Prostate gland (tissue), 2 donors: ENCODE data around the gene PALLD. TPM values are rescaled to one million over a fixed set of nuclear protein-coding genes. Genes with fewer than 3 reads are reported as not detected.
"Not testable (repeated sequence)": the region's sequence is repeated elsewhere in the genome, so short reads cannot be mapped to it uniquely, and the experiment has no call there.

Source experiments
- DNase-seq: peaks from one replicate; pipeline ENCODE4 v3.0.0-alpha.2; 2019; ENCODE audit warnings: low spot score
- H3K27ac ChIP-seq, 2 donors: fragments of 200-600 bp; sonication (generic); 2 replicates each; pipeline ENCODE4 v1.5.1; 2017 to 2019
- H3K27me3 ChIP-seq: fragments of 200-600 bp; sonication (generic); replicated peaks from 2 replicates; pipeline ENCODE4 v1.5.1; 2019; ENCODE audit not compliant: insufficient read depth
- H3K36me3 ChIP-seq, 2 donors: fragments of 200-600 bp; sonication (generic); 1 replicate in 1 of 2; 2 replicates in 1 of 2; pipeline versions ENCODE4 v1.5.1 to v1.8.1; 2017 to 2019
- H3K4me1 ChIP-seq: fragments of 200-600 bp; sonication (generic); replicated peaks from 2 replicates; pipeline ENCODE4 v1.5.1; 2019
- H3K4me3 ChIP-seq, 2 donors: fragments of 200-600 bp; sonication (generic); 2 replicates each; pipeline ENCODE4 v1.5.1; 2017 to 2019
- H3K9me3 ChIP-seq: fragments of 200-600 bp; sonication (generic); 2 replicates; pipeline ENCODE4 v1.5.1; 2017
- POLR2A ChIP-seq: fragments of 450-650 bp; IDR thresholded peaks from one replicate; pipeline ENCODE4 v1.6.1; 2016; ENCODE audit warnings: antibody characterized with exemption, mild to moderate bottlenecking
- POLR2AphosphoS5 ChIP-seq: sonication (generic); formaldehyde crosslinking; IDR thresholded peaks from one replicate; pipeline ENCODE4 v1.6.1; 2017; ENCODE audit warnings: antibody characterized with exemption
- WGBS: methylation state at CpG from one replicate; pipeline ENCODE4 v1.1.5; 2018; 5-methylcytosine and 5-hydroxymethylcytosine counted together
- intact Hi-C: fragments of 100-400 bp; cut with DNase I; formaldehyde crosslinking; loops from one replicate; pipeline ENCODE4 v1.14.2; 2022
- total RNA-seq, 2 donors: library from RNA; depleted of rRNA; stranded (reverse); fragments of >200 nt; gene quantifications; one replicate each; pipeline ENCODE4 v1.1.0, GENCODE V29; 2016
- TF ChIP-seq, protein P1 (sequence below), 4 experiments: fragments of 200-600 bp in 2 of 4; fragments of 450-650 bp in 2 of 4; sonication (generic) in 2 of 4; IDR thresholded peaks; 1 replicate in 3 of 4; 2 replicates in 1 of 4; pipeline ENCODE4 v1.5.1; 2016 to 2019; ENCODE audit warnings: antibody characterized with exemption in 4 of 4, mild to moderate bottlenecking in 2 of 4, moderate library complexity in 2 of 4

PALLD gene
- total RNA-seq, 2 donors from 2014 or later, result 252 TPM

DNA sequence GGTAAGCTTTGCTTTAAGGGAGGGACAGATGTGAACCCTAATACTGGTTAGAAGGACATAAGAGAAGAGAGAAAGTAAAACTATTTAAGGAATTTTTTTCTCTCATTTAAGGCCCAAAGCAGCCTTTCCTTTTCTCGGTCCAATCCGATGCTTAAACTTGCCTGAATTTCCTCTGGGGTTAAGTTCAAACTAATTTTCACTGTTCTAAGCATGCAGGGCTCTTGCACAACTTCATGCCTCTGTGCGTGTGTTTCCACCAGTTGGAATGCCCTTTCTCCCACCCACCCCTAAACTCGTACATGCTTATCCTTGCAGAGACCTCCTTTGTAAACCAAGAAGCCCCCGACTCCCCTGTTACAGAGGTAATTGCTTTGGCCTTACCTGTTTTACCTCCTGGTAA lies 308.5 kb downstream of the PALLD start:
- H3K27ac ChIP-seq, result no peak overlapping the region
- TF ChIP-seq, protein P1, sequence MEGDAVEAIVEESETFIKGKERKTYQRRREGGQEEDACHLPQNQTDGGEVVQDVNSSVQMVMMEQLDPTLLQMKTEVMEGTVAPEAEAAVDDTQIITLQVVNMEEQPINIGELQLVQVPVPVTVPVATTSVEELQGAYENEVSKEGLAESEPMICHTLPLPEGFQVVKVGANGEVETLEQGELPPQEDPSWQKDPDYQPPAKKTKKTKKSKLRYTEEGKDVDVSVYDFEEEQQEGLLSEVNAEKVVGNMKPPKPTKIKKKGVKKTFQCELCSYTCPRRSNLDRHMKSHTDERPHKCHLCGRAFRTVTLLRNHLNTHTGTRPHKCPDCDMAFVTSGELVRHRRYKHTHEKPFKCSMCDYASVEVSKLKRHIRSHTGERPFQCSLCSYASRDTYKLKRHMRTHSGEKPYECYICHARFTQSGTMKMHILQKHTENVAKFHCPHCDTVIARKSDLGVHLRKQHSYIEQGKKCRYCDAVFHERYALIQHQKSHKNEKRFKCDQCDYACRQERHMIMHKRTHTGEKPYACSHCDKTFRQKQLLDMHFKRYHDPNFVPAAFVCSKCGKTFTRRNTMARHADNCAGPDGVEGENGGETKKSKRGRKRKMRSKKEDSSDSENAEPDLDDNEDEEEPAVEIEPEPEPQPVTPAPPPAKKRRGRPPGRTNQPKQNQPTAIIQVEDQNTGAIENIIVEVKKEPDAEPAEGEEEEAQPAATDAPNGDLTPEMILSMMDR (IDR thresholded peaks at IDR 0.05), result no peak
- TF ChIP-seq POLR2AphosphoS5 (no peak), POLR2A (no peak)
- intact Hi-C loops, result no loop called here
- H3K27me3 ChIP-seq, result no peaks in the 10 kb centered on the region
- WGBS, result 85% methylated on average over 5 of the region's 5 CpGs
- H3K36me3 ChIP-seq, result no peaks in the 10 kb centered on the region
- no peak overlapping the region for H3K4me3 ChIP-seq
- no peak for DNase-seq
- H3K9me3 ChIP-seq, result no peaks in the 10 kb centered on the region
- no peaks in the 10 kb centered on the region for H3K4me1 ChIP-seq

- H3K36me3 ChIP-seq, DNase-seq, H3K4me3 ChIP-seq, H3K9me3 ChIP-seq, H3K4me1 ChIP-seq, intact Hi-C loops, H3K27me3 ChIP-seq, H3K27ac ChIP-seq: not testable (repeated sequence)
- 81% methylated on average over 4 of the region's 4 CpGs for WGBS
Observed at GRCh38 chr4:168806247-168806646, 309.4 kb downstream of the PALLD start.

GRCh38 chr4:168811207-168811606 lies 314.4 kb downstream of the PALLD start:
- no peak for TF ChIP-seq POLR2A
- TF ChIP-seq POLR2AphosphoS5, result peak; percentile 85
- DNase-seq, result peak; percentile 70
- intact Hi-C loops, result no loop called here
- Histone ChIP-seq H3K9me3 (no peaks in the 10 kb centered on the region), H3K4me1 (no peaks in the 10 kb centered on the region), H3K4me3 (no peak overlapping the region), H3K27ac (peak overlapping the region; percentile 67 to 75), H3K36me3 (no peaks in the 10 kb centered on the region), H3K27me3 (no peaks in the 10 kb centered on the region)
- WGBS, result 53% methylated on average over 3 of the region's 3 CpGs

- intact Hi-C loops, result no loop called here
- H3K4me1 ChIP-seq, result no peaks in the 10 kb centered on the region
- H3K4me3 ChIP-seq, result no peak overlapping the region
- H3K36me3 ChIP-seq, result no peaks in the 10 kb centered on the region
- no peak for DNase-seq
- WGBS, result 40% methylated on average over 9 of the region's 9 CpGs
- peak overlapping the region; percentile 67 to 75 for H3K27ac ChIP-seq
- TF ChIP-seq POLR2AphosphoS5 (no peak), POLR2A (no peak)
- TF ChIP-seq, protein P1 (IDR thresholded peaks at IDR 0.05), result no peak
- H3K27me3 ChIP-seq, result no peaks in the 10 kb centered on the region
- no peaks in the 10 kb centered on the region for H3K9me3 ChIP-seq
Observed at GRCh38 chr4:168811786-168812651, 315.2 kb downstream of the PALLD start.

DNA sequence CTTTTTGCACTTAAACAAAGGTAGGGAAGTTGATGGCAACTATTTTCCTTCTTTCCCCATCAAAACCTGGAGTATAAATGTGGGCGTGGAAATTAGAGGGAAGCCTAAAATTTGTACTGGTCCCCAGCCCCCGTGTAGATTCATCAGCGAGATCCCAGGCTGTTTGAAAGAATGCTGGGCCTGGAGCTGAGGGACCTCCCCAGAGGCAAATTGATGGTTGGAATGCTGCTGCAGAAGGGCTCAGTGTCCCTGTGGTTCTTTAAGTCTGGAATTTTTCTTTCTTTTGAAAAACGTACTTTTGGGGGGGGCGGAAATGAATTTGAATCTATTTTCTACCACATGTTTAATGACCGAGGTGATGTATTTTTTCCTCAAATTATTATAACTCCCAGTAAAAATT lies 316.0 kb downstream of the PALLD start:
- Histone ChIP-seq H3K9me3 (no peaks in the 10 kb centered on the region), H3K4me3 (no peak overlapping the region), H3K27ac (peak overlapping the region; percentile 67 to 75), H3K36me3 (no peaks in the 10 kb centered on the region), H3K4me1 (no peaks in the 10 kb centered on the region), H3K27me3 (no peaks in the 10 kb centered on the region)
- TF ChIP-seq POLR2A, result no peak
- TF ChIP-seq, protein P1 (IDR thresholded peaks at IDR 0.05), result no peak
- TF ChIP-seq POLR2AphosphoS5, result no peak
- intact Hi-C loops, result no loop called here
- DNase-seq, result no peak
- 65% methylated on average over 6 of the region's 6 CpGs for WGBS

- TF ChIP-seq, protein P1 (IDR thresholded peaks at IDR 0.05), result no peak
- TF ChIP-seq POLR2AphosphoS5 (no peak), POLR2A (no peak)
- Histone ChIP-seq H3K4me1 (no peaks in the 10 kb centered on the region), H3K9me3 (no peaks in the 10 kb centered on the region), H3K4me3 (no peak overlapping the region), H3K36me3 (no peaks in the 10 kb centered on the region), H3K27ac (no peak overlapping the region), H3K27me3 (no peaks in the 10 kb centered on the region)
- DNase-seq, result no peak
- WGBS, result 53% methylated on average over 3 of the region's 3 CpGs
- intact Hi-C loops, result no loop called here
Observed at GRCh38 chr4:168813890-168814289, 317.0 kb downstream of the PALLD start.
